HL-60 (cell line): ENCODE data around the gene XPC.

ENCODE experiments used
- GABPA ChIP-seq: IDR thresholded peaks from 2 replicates; pipeline ENCODE4 v1.6.1; 2012; ENCODE audit warnings: low read depth
- POLR2AphosphoS5 ChIP-seq: IDR thresholded peaks from 2 replicates; pipeline ENCODE4 v1.6.1; 2012; ENCODE audit warnings: low read depth
- TF ChIP-seq, protein P1 (sequence below): IDR thresholded peaks from one replicate; pipeline ENCODE4 v1.5.1; 2011; ENCODE audit warnings: low read length, control low read depth, inconsistent platforms; ENCODE audit not compliant: insufficient read depth
- TF ChIP-seq, protein P2 (sequence below): IDR thresholded peaks from 2 replicates; pipeline ENCODE4 v1.6.1; 2012; ENCODE audit warnings: low read depth; ENCODE audit not compliant: insufficient replicate concordance

DNA sequence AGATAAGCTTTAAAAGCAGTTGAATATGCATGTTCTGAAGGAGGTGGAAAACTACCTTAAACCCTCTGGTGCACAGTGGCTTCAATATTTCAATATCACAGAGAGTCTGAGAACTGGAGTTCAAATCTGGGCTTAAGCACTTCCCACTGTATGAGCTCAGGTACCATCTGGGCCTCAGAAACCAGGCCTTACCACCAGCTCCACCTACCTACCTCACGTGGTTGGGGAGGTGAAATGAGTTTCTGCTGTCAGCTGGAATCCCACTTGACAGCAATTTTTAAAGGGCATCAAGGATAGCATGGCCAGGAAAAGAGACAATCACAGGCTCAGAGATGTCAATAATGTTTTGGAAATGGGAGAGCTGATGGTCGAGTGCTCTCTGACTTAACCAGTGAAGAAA is 58.8 kb downstream of the XPC start:
- TF ChIP-seq, protein P1, sequence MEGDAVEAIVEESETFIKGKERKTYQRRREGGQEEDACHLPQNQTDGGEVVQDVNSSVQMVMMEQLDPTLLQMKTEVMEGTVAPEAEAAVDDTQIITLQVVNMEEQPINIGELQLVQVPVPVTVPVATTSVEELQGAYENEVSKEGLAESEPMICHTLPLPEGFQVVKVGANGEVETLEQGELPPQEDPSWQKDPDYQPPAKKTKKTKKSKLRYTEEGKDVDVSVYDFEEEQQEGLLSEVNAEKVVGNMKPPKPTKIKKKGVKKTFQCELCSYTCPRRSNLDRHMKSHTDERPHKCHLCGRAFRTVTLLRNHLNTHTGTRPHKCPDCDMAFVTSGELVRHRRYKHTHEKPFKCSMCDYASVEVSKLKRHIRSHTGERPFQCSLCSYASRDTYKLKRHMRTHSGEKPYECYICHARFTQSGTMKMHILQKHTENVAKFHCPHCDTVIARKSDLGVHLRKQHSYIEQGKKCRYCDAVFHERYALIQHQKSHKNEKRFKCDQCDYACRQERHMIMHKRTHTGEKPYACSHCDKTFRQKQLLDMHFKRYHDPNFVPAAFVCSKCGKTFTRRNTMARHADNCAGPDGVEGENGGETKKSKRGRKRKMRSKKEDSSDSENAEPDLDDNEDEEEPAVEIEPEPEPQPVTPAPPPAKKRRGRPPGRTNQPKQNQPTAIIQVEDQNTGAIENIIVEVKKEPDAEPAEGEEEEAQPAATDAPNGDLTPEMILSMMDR, result no peak
- no peak for TF ChIP-seq POLR2AphosphoS5
- TF ChIP-seq, protein P2, sequence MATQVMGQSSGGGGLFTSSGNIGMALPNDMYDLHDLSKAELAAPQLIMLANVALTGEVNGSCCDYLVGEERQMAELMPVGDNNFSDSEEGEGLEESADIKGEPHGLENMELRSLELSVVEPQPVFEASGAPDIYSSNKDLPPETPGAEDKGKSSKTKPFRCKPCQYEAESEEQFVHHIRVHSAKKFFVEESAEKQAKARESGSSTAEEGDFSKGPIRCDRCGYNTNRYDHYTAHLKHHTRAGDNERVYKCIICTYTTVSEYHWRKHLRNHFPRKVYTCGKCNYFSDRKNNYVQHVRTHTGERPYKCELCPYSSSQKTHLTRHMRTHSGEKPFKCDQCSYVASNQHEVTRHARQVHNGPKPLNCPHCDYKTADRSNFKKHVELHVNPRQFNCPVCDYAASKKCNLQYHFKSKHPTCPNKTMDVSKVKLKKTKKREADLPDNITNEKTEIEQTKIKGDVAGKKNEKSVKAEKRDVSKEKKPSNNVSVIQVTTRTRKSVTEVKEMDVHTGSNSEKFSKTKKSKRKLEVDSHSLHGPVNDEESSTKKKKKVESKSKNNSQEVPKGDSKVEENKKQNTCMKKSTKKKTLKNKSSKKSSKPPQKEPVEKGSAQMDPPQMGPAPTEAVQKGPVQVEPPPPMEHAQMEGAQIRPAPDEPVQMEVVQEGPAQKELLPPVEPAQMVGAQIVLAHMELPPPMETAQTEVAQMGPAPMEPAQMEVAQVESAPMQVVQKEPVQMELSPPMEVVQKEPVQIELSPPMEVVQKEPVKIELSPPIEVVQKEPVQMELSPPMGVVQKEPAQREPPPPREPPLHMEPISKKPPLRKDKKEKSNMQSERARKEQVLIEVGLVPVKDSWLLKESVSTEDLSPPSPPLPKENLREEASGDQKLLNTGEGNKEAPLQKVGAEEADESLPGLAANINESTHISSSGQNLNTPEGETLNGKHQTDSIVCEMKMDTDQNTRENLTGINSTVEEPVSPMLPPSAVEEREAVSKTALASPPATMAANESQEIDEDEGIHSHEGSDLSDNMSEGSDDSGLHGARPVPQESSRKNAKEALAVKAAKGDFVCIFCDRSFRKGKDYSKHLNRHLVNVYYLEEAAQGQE, result no peak
- TF ChIP-seq GABPA, result no peak
